ENCODE results near the gene AP2A2. TPM values are rescaled to one million over a fixed set of nuclear protein-coding genes. Genes with fewer than 3 reads are reported as not detected.

The AP2A2 gene
- total RNA-seq, 1 experiment from 2014 or later, result 55.5 TPM

- TF ChIP-seq CBX3 (IDR thresholded peaks at IDR 0.05; ENCODE audit: low read depth) (no peak), ZFX (IDR thresholded peaks at IDR 0.05) (no peak)
Observed at GRCh38 chr11:1038361-1038760, 112.7 kb downstream of the AP2A2 start (continued).

GRCh38 chr11:1038921-1039320 lies 113.3 kb downstream of the AP2A2 start:
- no peaks in the 10 kb centered on the region for H3K27me3 ChIP-seq (ENCODE audit: insufficient read depth, low read length)
- no peaks in the 10 kb centered on the region for H4K20me1 ChIP-seq (ENCODE audit: insufficient read depth)
- H3K9me2 ChIP-seq (ENCODE audit: insufficient read depth), result no peaks in the 10 kb centered on the region
- H3K4me1 ChIP-seq (ENCODE audit: control insufficient read depth in 1 of 2, insufficient read depth in 2 of 2, low read length in 2 of 2), result no peaks in the 10 kb centered on the region
- CTCF ChIA-PET, result interaction anchor here (1.0 kb wide), 1 partner anchor 12 kb away, joined by 3 read pairs; no protein-coding TSS in a partner anchor
- ATAC-seq, result no peak
- DNase-seq (ENCODE audit: low read depth, low spot score), result no peak
- POLR2A ChIA-PET, result no interaction called here
- RAD21 ChIA-PET (ENCODE audit: low non-redundant PET in 1 of 2, low total read pairs in 2 of 2, uncharacterized antibody in 2 of 2, unreplicated experiment in 2 of 2), result no interaction called here
- no peaks in the 10 kb centered on the region for H3K36me3 ChIP-seq (ENCODE audit: control insufficient read depth in 1 of 2, insufficient read depth in 2 of 2, low read length in 2 of 2)
- no TSS peak for BruUV-seq (replicated peaks)
- H3K9ac ChIP-seq (ENCODE audit: low read length), result no peak overlapping the region
- TF ChIP-seq ZFX (IDR thresholded peaks at IDR 0.05) (no peak), SP1 (IDR thresholded peaks at IDR 0.05; ENCODE audit: low read depth) (no peak), MAX (IDR thresholded peaks at IDR 0.05) (no peak), EZH2phosphoT487 (IDR thresholded peaks at IDR 0.05; ENCODE audit: borderline replicate concordance) (no peak), POLR2AphosphoS5 (IDR thresholded peaks at IDR 0.05; ENCODE audit: low read depth, low read length) (no peak), ATF3 (IDR thresholded peaks at IDR 0.05) (no peak), CTCF (IDR thresholded peaks at IDR 0.05 in 2 of 3, conservative IDR thresholded peaks at IDR 0.05 in 1 of 3; ENCODE audit: borderline replicate concordance in 1 of 3, insufficient read depth in 1 of 3, low read depth in 2 of 3, low read length in 2 of 3) (no peak), POLR2A (IDR thresholded peaks at IDR 0.05; ENCODE audit: borderline replicate concordance, extremely low read depth, insufficient read depth, insufficient read length) (no peak), ZNF274 (IDR thresholded peaks at IDR 0.05; ENCODE audit: low read depth, low read length) (no peak), ELF1 (IDR thresholded peaks at IDR 0.05; ENCODE audit: borderline replicate concordance, low read depth) (no peak), REST (IDR thresholded peaks at IDR 0.05; ENCODE audit: low read depth) (no peak), CBX3 (IDR thresholded peaks at IDR 0.05; ENCODE audit: low read depth) (no peak), RAD21 (IDR thresholded peaks at IDR 0.05; ENCODE audit: low read depth) (no peak), SIN3A (IDR thresholded peaks at IDR 0.05; ENCODE audit: low read depth) (no peak), SRF (IDR thresholded peaks at IDR 0.05; ENCODE audit: low read depth) (no peak), YY1 (IDR thresholded peaks at IDR 0.05; ENCODE audit: extremely low read depth, insufficient replicate concordance, low read depth, low read length) (no peak)
- no peak overlapping the region for H3K4me2 ChIP-seq (ENCODE audit: low read length)
- H3K9me3 ChIP-seq (ENCODE audit: control insufficient read depth in 1 of 2, insufficient read depth in 1 of 2, low read depth in 1 of 2, low read length in 2 of 2), result no peaks in the 10 kb centered on the region
- no peak overlapping the region for H2AFZ ChIP-seq (ENCODE audit: low read depth, low read length, poor library complexity, severe bottlenecking)
- no peak overlapping the region for H3K4me3 ChIP-seq (replicated peaks in 1 of 2; ENCODE audit: low read depth in 1 of 2, low read length in 2 of 2)
- H3K79me2 ChIP-seq (ENCODE audit: insufficient read depth, low read length), result no peaks in the 10 kb centered on the region
- H3K27ac ChIP-seq (ENCODE audit: low read depth, low read length), result no peak overlapping the region
- intact Hi-C loops (cut with micrococcal nuclease), result no loop called here
